DMS 273 (cell line): Measurements from ENCODE around the gene TMEM61.
"Not testable (repeated sequence)": the region's sequence is repeated elsewhere in the genome, so short reads cannot be mapped to it uniquely, and the experiment has no call there.

Experiments
- DNase-seq: peaks from one replicate; lab custom pipeline; 2025; ENCODE audit not compliant: unreplicated experiment; lab: John Stamatoyannopoulos, UW

TMEM61 gene

DNA sequence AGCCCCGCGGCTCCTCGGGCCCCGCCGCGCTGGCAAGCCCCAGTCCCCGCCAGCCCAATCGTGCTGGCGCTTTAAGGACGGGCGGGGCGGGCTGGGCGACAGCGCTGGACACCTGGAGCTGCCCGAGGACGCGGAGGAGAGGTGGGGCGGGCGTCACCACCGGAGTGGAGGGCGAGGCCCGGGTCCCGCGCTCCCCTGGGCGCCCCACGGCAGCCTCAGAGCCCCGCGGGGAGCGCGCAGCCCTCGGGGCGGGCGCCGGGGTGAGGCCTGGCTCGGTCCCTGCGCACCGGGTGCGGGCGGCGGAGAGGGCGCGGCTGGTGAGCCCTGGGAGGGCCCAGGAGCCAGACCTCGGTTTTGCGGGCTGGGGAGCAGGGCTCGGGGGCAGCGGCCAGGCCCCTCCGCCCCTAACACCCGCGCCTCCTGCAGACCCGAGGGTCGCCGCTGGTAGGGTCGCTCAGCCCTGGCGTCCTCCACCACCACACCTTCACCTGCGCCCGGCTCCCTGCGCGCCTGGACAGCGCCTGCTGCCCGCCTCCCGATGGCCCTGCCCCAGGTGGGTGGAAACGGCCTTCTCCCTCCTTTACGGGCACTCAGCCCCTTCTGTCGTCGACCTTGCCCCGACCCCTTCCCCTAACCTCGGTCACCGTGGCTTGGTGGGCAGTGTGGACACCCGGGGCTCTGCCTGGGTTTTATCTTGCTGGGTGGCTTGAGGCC lies at the start of gene TMEM61:
Gene TMEM61 (plus strand): TSS at position 101 of the 714 bp plus-strand sequence. CDS start 438 bp downstream, at position 539.
- peak; percentile 46 for DNase-seq

- DNase-seq: no peak
Observed at GRCh38 chr1:54931275-54931840, 49.1 kb upstream of the TMEM61 start.

DNA sequence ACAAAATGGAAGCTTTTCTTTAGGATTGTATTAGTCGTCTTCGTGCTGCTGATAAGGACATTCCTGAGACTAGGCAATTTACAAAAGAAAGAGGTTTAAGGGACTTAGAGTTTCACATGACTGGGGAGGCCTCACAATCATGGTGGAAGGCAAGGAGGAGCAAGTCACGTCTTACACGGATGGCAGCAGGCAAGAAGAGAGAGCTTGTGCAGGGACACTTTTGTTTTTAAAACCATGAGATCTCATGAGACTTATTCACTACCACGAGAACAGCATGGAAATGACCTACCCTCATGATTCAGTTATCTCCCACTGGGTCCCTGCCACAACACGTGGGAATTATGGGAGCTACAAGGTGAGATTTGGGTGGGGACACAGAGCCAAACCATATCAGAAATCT lies 46.3 kb upstream of the TMEM61 start:
- DNase-seq: not testable (repeated sequence)

DNA sequence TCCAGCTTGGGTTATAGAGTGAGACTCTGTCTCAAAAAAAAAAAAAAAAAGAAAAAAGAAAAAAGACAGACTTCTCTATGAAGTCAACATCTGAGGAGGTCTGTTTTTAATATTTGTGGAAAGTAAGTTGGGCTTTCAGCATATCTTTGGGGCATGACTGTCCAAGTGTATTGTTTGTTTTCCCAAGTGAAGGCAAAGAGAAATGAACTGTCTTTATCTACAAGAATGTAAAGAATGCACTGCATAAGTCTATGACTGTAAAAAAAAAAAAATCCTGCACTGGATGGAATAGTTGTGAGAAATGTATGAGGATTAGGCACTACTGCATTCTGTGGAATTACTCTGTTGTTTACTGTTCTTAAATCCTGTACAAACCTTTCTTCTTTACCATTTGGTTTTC lies 45.6 kb upstream of the TMEM61 start:
- DNase-seq: no peak

DNA sequence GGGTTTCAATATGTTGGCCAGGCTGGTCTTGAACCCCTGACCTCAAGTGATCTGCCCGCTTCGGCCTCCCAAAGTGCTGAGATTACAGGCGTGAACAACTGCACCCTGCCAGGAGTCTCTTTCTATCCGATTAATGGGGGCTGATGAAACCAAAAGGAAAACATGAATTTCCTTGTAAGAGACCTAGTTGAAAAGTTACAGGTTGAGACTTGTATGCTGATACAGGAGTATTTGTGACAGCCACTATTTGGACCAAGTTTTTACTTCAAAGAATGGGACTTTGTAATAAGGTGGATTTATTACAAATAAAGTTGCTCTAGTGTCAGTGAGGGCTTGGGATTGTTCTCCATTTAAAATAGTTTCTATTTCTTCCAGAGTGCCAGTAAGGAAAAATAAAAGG lies 43.6 kb upstream of the TMEM61 start:
- no peak for DNase-seq

- no peak for DNase-seq
Observed at GRCh38 chr1:54937469-54937868, 43.0 kb upstream of the TMEM61 start.

DNA sequence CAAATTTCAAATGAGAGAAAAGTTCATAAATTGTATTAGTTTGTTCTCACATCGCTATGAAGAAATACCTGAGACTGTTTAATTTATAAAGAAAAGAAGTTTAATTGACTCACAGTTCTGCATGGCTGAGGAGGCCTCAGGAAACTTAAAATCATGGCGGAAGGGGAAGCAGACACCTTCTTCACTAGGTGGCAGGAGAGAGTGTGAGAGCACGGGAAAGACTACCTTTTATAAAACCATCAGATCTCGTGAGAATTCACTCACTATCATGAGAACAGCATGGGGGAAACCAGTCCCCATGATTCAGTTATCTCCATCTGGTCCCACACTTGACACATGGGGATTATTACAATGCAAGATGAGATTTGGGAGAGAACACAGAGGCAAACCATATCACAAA lies 41.5 kb upstream of the TMEM61 start:
- DNase-seq: peak; percentile 22

DNA sequence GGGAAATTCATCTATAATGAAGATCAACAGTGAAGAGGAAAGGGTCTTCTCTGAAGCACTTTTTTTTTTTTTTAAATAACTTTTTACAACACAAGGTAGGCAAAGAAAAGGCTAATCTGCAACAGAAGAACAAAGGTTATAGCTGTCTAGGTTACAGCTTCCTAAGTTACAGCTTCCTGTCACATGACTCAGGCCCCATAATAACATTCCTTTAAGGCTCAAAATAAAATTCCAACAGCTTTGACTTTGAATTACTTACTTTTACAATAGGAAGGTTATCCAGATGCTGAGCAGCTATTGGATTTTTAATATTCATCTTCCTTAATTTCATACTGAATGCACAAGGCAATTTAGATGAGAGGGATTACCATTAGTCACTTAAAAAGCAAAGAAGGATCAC lies 40.4 kb upstream of the TMEM61 start:
- no peak for DNase-seq

DNA sequence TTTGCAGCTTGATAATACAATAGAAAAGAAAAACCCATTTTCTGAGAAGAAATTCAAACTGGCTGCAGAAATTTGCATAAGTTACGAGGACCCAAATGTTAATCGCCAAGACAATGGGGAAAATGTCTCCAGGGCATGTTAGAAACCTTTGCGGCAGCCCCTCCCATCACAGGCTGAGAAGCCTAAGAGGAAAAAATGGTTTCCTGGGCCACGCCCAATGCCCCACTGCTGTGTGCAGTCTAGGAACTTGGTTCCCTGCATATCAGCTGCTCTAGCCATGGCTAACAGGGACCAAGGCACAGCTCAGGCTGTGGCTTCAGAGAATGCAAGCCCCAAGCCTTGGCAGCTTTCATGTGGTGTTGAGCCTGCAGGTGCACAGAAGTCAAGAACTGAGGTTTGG lies 37.5 kb upstream of the TMEM61 start:
- no peak for DNase-seq

DNA sequence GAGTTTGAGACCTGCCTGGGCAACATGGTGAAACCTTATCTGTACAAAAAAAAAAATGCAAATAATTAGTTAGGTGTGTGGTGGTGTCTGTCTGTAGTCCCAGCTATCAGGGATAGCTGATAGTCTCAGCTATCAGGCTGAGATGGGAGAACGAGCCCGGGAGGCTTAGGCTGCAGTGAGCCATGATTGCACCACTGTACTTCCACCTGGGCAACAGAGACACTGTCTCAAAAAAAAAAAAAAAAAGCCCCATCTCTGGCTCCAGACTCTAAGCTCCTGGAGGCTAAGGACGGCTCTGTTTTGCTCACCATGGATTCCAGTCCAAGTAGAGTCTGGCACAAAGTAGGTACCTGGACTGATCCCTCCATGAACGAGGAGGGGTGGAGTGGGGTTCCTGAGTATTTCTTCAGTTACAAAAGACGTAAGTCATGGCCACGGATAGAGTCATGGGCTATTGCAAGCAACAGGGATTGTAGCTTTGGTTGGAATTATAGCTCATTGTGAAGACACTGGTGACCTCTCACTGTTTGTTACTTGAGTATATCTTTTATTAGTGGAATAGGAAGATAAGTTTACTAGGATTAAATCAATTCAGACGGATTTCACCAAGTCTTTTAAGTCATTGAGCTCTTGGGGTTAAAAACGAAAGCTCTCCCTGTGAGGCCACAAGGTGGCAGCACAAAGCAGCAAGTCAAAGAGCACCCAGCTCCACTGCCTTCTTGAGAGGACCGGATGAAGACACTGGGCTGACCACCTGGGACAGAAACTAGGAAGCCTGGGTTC lies 35.6 kb upstream of the TMEM61 start:
- peak; percentile 88 for DNase-seq

DNA sequence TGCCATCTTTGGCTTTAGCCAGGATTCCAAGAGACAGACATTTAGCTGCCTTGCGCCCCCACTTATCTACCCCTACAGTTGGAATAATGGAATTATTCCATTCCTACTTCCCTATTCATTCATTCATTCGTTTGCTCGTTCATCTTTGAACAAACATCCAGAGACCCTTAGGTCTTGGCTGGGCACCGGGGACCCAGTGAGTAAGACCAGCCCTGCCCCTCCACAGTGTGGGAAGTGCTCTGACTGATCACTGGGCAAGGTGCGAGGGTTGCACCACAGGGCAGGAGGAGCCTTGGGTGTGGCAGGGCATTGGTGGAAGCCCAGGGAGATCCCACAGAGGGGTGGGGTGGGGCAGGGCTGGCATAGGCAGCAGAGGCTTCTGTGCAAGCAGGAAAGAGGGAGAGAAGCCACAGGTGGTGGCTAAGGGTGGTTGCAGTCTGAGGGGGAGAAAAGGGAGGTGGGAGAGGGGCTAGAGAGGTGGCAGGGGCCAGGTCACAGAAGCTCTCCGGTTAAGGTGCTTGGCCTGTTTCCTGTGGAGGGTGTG lies 35.0 kb upstream of the TMEM61 start:
- DNase-seq: no peak

GRCh38 chr1:54947540-54947939 lies 32.9 kb upstream of the TMEM61 start:
- DNase-seq: no peak

- no peak for DNase-seq
Observed at GRCh38 chr1:54949053-54949452, 31.4 kb upstream of the TMEM61 start.

GRCh38 chr1:54950006-54950368 lies 30.4 kb upstream of the TMEM61 start:
- DNase-seq: no peak

GRCh38 chr1:54950369-54951163 lies 29.9 kb upstream of the TMEM61 start:
- peak; percentile 87 for DNase-seq

- no peak for DNase-seq
Observed at GRCh38 chr1:54951810-54952226, 28.6 kb upstream of the TMEM61 start.

GRCh38 chr1:54952950-54953718 lies 27.3 kb upstream of the TMEM61 start:
- no peak for DNase-seq

DNA sequence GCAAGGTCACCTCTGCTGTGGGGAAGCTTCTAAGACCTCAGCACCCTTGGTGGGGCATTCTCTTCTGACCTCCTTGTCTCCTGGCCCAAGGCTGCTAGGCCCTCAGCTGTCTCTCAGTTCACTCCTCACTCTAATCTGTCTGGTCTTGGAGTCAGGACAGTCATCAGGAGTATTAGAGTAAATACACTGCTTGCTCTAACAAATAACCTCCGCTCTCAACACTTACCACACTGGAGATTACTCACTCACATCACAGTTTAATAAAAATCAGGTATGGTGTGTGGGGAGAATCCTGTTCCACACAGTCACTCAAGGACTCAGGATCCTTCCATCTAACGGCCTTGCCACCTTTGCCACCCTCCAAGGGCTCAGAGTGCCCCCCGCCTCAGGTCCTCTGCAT lies 26.6 kb upstream of the TMEM61 start:
- DNase-seq: no peak

GRCh38 chr1:54955359-54955758 lies 25.1 kb upstream of the TMEM61 start:
- no peak for DNase-seq

GRCh38 chr1:54956726-54957125 lies 23.7 kb upstream of the TMEM61 start:
- DNase-seq: no peak
